GOT3 (cell line): ENCODE results near the gene ZNF236.
"Not testable (repeated sequence)": the region's sequence is repeated elsewhere in the genome, so short reads cannot be mapped to it uniquely, and the experiment has no call there.

Experiments
- DNase-seq: peaks from one replicate; lab custom pipeline; 2025; ENCODE audit warnings: mixed read lengths; lab: John Stamatoyannopoulos, UW

Gene ZNF236

DNA sequence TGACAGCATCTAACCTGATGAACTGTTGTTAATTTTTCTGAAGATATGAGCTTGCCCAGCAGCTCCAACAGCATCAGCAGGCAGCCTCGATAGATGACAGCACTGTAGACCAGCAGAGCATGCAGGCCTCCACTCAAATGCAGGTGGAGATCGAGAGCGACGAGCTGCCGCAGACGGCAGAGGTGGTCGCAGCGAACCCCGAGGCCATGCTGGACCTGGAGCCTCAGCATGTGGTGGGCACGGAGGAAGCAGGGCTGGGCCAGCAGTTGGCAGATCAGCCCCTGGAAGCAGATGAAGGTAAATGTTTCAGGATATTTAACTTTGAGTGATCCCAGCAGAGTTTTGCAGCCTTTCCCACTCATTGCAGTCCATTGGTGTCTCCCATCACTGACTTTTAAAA lies 85.9 kb downstream of the ZNF236 start:
- no peak for DNase-seq

DNA sequence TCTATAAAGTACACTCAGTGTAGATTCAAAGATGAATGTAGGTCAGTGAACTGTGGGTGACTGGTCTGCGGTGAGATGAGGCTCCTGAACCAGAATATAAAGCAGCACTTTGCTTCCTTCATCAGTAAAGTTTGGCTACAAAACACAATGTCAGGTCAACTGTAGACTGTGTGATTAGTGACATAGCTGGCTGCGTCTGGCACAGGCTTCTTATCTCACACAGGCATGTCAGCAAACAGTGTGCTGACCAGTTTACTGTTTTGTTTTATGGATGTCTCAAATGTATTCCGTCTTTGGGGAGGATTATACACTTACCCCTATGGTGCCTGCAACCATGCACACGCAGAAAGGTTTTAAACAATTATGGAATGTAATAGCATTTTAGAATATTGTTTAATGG lies 87.1 kb downstream of the ZNF236 start:
- no peak for DNase-seq

- no peak for DNase-seq
Measured at GRCh38 chr18:76911440-76911839, 89.1 kb downstream of the ZNF236 start.

DNA sequence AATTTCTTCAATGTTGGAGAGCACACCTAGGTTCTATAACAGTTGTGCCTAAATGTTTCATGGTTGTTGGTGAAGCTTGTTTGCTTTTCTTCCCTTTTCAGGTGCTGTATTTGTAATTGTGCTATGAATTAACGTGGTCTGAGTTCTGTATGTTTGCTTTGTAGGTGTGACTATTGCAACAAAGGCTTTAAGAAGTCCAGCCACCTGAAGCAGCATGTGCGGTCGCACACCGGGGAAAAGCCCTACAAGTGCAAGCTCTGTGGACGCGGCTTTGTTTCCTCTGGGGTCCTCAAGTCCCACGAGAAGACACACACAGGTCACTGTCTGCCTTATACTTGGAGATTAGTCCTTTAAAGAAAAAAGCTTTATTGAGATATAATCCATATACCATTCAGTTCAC lies 91.2 kb downstream of the ZNF236 start:
- DNase-seq, result no peak

DNA sequence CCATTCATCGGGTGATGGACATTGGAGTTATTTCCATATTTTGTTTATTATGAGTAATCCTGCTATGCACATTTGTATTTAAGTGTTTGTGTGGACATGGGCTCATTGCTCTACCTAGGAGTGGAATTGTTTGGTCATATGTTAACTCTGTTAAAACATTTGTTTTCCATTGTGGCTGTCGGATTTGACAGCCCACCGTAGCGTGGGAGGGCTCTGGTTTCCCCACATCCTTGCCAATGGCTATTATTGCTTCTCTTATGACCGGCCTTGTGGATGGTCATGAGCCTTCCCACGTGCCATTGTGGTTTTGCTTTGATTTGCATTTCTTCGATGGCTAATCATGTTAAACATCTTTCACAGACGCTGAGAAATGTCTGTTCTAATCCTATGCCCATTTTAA lies 92.0 kb downstream of the ZNF236 start:
- DNase-seq, result no peak

DNA sequence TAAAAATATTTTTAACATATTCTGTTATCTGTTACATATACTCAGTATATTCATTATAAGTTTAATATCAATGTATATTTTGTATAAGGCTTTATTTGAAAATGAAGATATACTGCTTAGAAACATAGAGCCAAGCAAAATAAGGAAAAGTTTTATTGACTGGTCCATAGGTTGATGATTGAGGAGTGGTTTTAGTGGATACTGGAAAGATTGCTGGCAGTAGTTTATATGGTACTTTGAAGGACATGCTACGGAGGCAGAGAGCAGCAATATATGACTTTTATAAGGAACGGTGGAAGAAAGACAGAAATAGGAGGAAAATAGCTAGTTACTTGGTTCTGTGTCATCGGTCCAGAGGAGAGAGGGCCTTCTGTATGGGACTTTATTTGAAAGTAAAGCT lies 92.4 kb downstream of the ZNF236 start:
- DNase-seq, result no peak

GRCh38 chr18:76915456-76915855 lies 93.1 kb downstream of the ZNF236 start:
- DNase-seq, result no peak

- no peak for DNase-seq
Measured at GRCh38 chr18:76920974-76921373, 98.6 kb downstream of the ZNF236 start.

- no peak for DNase-seq
Measured at GRCh38 chr18:76922107-76922506, 99.8 kb downstream of the ZNF236 start.

DNA sequence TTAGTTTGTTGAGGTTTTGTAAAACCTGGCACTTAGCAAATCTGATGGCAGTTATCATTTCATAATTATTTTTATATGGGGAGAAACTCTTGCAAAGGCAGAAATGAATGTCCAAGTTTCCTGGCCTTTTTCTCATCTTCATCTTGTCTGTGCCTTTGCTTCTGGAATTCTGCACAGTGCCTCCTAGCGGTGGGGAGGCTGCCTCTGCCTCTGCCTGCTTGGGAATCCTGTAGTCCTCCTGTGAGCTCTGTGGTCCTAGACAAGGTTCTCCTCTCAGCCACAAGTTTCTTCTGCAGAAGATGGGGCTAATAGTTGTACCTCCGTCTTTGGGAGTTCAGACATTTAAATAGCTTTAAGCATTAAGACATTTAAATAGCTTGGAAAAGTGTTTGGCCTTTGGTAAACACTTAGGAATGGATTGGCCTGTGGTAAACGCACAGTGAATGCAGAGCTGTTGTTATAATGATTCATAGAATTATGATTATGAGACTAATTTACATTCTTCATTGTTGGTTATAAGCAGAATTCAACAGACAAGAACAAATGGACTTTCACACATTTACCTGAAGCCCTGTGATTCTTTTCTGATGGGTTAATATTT lies 101.2 kb downstream of the ZNF236 start:
- DNase-seq, result no peak

- no peak for DNase-seq
Measured at GRCh38 chr18:76925501-76925900, 103.1 kb downstream of the ZNF236 start.

DNA sequence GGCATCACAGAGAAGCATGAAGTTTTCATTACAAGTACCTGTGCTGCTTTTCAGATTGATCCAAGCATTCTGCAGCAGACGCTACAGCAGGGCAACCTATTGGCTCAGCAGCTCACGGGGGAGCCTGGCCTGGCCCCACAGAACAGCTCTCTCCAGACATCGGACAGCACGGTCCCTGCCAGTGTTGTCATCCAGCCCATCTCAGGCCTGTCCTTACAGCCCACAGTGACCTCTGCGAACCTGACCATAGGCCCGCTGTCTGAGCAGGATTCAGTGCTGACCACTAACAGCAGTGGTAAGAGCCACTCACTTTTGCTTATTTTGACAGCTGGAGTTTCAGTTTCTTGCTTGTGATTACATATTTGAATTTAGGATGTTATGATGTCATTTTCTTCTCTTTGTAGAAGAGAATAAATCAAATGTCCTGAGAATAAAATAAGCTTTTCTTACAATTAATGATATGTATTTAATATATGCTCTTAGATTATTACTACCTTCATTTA lies 104.9 kb downstream of the ZNF236 start:
- DNase-seq, result no peak

DNA sequence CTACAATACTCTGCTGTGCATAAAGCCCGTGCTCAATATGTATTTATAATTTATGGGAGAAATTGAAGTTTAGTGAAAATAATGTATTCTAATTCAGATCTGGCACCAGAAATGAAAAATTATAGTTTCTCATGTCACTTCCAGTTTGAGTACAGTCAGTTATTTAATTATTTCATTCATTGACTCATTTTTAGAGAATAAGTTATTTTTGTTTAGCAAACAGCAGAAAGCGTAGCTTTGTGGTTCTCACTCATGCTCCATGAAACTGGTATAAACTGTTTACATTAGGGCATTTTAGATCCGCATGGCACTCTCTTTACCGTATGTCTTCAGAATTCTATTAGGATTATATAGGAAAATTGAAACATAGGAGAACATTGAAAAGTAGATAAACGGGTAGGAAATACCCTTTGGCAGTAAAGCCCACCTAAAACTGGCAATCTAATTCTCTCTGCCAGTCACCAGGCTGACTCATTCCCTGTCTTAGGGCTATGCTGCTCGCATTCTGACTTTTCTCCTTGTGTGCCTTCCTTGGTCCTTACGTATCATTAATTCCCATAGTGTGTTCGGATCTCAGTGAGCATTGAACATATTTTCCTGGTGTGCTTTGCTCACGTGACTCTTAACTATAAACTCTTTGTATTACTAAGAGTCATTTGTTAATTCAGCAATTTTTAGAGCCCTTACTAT lies 106.0 kb downstream of the ZNF236 start:
- DNase-seq, result no peak

DNA sequence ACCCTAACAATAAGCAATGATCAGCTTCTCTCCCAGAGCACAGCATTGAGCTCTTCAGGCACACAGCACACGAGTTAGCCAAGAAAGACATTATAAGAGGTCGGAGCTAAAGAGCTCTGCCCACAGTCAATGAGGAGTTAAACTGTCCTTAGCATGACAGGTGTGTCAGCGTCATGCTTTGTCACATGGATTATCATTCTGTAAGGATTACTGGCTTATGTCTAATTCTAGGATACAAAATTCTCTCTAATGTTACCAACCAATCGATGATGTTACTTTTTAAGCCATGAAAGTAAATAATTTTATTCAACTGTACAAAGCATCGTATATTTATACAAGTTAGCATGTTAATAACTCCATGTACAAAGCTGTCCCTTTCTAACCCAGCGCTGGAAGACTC lies 108.8 kb downstream of the ZNF236 start:
- DNase-seq, result no peak

DNA sequence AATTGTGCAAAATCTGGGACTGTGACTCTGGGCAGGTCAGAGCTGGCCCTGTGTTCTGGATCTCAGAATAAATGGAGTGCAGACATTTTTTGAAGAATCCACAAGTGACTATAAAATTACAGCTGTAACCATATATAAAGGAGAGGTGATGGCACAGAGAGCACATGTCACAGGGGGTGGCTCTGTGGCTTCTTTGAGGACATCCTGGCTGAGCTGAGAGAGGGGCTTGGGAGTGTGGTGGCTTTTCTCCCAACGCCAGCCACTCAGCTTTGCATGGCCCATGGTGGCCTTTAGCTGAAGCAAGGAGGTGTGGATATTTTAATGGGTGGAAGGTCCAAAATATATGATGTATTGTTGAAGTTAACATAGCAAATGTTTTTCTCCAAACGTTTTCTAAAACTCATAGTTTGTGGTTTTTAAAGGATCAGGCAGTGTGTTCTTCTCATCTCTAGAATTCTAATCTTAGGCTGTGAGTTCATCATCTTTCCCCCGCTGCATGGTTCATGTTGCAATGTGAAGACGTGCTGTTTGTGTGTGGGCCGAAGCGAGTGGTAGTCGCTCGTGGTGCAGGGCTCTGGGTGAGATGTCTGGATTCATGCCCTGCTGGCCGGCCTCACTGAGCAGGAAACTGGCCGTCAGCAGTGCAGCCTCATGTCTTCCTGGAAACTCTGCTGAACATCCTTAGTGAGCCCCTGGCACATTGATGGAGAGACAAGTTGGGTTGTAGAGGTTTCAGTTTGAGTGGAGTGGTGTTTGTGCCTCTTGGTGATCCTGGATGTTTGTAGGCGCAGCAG lies 109.9 kb downstream of the ZNF236 start:
- DNase-seq, result no peak

GRCh38 chr18:76935722-76936337 lies 113.5 kb downstream of the ZNF236 start:
- DNase-seq, result no peak

- DNase-seq, result no peak
Measured at GRCh38 chr18:76936877-76937276, 114.5 kb downstream of the ZNF236 start.

- DNase-seq, result no peak
Measured at GRCh38 chr18:76937597-76937996, 115.2 kb downstream of the ZNF236 start.

GRCh38 chr18:76938619-76939018 lies 116.3 kb downstream of the ZNF236 start:
- no peak for DNase-seq

DNA sequence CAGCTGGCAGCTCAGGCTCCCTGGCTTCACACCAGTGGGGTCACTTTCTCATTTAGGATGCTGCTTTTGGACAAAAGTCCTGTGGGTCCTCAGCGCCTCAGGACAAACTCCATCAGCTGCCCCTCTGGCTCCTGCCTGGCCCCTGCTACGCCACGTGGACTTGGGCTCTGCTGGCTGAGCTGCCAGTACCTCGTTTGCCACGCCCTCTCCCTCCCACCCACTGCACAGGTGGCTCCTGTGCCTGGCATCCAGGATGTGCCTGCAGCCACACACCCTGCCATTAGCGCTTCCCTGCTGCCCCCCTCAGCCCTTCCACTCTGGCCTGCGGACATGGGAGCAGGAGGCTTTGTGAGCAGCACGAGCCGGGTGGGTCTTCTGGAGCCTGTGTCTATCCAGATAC lies 118.9 kb downstream of the ZNF236 start:
- no peak for DNase-seq

DNA sequence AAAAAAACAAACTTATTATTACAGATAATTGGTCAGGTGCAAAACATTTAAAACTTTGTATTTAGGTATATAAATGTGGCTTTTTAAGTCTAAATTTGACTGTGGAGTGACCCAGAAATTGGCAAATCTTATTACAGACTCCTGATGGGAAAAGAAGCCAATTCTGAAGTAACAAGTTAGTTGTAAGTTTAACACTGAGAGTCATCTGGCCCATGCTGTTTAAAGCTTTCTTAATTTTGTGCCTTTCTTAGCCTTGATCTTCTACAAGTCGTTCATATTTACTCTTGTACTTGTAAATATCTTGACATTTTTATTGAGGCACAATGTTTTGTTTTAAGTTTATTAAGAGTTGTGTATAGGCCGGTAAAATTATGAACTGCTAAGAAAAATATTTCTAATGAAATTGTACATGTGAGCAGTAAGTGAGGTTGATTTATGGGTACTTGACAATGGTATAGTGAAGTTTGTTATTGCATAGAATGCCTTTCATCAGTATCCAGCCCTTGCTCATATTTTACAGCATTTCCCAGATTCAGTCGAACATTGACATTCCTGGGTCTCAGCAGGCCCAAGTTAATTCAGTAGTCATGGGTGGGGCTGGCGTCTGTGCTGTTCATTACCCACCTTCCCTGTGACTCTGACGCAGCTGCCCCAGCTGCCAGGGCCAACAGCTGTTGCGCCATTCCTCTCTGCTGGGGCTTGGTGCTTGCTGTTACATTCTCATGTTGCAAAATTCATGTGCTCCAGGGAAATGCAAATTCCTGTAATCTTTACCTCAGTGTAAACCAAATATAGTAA lies 121.4 kb downstream of the ZNF236 start:
- no peak for DNase-seq

GRCh38 chr18:76944346-76944745 lies 122.0 kb downstream of the ZNF236 start:
- not testable (repeated sequence) for DNase-seq
